ENCODE data around the gene NTM. TPM values are rescaled to one million over a fixed set of nuclear protein-coding genes. Genes with fewer than 3 reads are reported as not detected.
A peak's percentile ranks its signal among the peaks of the same experiment; 100 is the strongest.

NTM gene
- polyA plus RNA-seq, 1 donor from 2014 or later = not detected

DNA sequence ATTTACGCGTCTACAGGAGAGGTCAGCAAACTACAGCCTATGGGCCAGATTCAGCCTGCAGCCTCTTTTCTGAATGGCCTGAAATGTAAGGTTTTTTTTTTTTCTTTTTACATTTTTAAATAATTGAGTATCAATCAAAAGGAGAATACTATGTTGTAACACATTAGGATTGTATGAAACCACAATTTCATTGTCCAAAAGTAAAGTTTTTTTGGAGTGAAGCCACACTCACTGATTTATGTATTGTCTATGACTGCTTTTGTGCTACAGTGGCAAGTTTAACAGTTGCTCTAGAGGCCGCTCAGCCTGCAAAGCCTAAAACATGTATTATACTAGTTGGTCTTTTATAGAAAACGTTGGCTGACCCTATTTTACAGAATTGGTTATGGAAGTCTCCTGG, 923.2 kb downstream of the NTM start:
- Mint-ChIP-seq H3K27me3 (peaks cover 2% of the 10 kb centered on the region), H3K27ac (no peak overlapping the region), H3K4me1 (no peaks in the 10 kb centered on the region), H3K36me3 (no peaks in the 10 kb centered on the region), H3K9me3 (peaks cover 0 to 4% (median 1%) of the 10 kb centered on the region in 3 donors), H3K4me3 (no peak overlapping the region)

DNA sequence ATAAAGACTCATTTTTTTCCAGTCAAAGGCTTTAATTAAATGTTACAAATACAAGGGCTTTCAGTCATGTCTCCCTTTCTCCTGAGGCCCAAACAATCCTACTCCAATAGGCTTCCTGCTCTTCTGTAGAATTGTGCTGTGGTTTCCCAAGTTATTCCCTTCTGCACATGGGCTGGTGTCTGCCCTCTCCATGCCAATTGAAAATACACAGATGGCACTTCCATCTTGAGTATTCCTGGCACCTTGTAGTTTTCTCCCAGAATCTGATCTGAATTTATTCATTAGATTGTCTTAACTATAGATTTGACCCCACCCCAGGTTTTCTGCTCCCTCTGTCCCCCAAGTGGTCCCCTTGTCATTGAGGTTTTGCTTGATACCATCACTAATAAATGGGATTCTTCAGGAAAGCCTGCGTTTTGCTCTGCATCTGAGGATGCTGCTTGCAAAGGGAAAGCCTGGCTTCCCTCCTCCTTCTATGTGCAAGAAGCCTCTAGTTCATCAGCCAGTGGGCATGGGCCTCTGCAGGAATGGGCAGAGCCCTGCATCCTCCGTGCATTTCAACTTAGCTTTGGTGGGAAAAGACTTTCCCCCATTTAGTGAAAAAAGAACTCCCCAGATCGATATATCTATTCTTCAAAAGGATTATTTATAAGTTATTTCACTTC, 926.7 kb downstream of the NTM start:
- no peaks in the 10 kb centered on the region for H3K36me3 Mint-ChIP-seq
- H3K4me3 Mint-ChIP-seq = no peak overlapping the region
- H3K27ac Mint-ChIP-seq = no peak overlapping the region
- H3K9me3 Mint-ChIP-seq = peaks cover 0 to 4% (median 3%) of the 10 kb centered on the region in 3 donors
- peaks cover 2% of the 10 kb centered on the region for H3K27me3 Mint-ChIP-seq
- H3K4me1 Mint-ChIP-seq = no peaks in the 10 kb centered on the region

DNA sequence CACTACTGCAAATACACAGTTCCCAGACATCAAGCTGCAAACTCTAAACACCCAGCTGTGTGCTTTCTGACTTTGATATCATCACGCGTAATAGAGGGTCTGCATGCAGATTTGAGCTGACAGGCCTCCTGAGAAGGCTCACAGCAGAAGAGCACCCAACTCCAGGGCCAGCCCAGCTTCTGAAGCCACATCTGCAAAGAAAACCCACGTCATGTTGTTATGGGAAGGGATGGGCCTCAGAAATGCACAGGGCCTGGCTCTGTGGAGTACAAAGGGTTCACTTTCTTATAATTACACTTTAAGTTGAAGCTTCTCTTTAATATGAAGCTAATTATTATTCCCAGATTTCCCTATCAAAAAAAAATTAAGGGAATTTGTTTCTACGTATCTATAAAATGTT, 927.9 kb downstream of the NTM start:
- Mint-ChIP-seq H3K4me1 (no peaks in the 10 kb centered on the region), H3K9me3 (peaks cover 0 to 4% (median 3%) of the 10 kb centered on the region in 3 donors), H3K27me3 (no peaks in the 10 kb centered on the region), H3K4me3 (no peak overlapping the region), H3K36me3 (no peaks in the 10 kb centered on the region), H3K27ac (no peak overlapping the region)

DNA sequence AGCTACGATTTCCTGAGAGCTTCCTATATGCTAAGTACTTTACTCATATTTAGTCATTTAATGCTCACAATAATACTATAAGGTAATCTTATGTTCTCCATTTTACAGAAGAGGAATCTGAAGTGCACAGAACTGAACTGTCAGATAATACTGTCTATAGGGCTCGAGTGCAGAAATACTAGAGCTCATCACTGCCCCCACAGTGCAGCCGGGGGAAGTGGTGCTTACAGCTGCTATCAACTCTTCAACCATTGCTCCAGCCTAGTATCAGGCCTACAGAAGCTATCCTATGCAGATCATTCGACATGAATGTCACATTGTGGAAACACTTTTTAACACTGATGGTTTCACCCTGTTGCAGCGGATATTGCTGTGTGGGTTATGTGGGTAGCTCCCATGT, 929.9 kb downstream of the NTM start:
- H3K9me3 Mint-ChIP-seq = peaks cover 2 to 4% (median 3%) of the 10 kb centered on the region in 3 donors
- no peak overlapping the region for H3K27ac Mint-ChIP-seq
- no peak overlapping the region for H3K4me3 Mint-ChIP-seq
- no peaks in the 10 kb centered on the region for H3K27me3 Mint-ChIP-seq
- H3K4me1 Mint-ChIP-seq = no peaks in the 10 kb centered on the region
- H3K36me3 Mint-ChIP-seq = no peaks in the 10 kb centered on the region

DNA sequence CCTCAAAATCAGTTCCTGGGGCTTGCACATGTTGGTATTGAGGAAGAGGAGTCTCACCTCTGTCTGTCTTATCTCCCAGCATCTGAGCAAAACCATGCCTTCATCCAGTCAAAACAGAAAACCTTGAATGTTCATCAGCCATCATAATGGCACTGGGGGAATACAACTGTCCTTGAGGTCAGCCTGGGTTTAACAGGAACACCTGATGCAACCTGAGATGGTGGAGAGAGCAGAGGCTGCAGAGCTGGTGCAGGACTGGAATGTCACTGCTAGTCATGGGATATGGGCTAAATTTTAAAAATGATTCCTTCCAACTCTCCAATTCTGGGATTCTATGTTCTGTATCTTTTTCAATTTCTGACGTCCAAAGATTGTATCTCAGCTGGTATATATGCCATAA, 931.0 kb downstream of the NTM start:
- Mint-ChIP-seq H3K36me3 (no peaks in the 10 kb centered on the region), H3K27me3 (no peaks in the 10 kb centered on the region), H3K9me3 (peaks cover 0 to 8% (median 2%) of the 10 kb centered on the region in 3 donors), H3K4me3 (no peak overlapping the region), H3K4me1 (no peaks in the 10 kb centered on the region), H3K27ac (no peak overlapping the region)

DNA sequence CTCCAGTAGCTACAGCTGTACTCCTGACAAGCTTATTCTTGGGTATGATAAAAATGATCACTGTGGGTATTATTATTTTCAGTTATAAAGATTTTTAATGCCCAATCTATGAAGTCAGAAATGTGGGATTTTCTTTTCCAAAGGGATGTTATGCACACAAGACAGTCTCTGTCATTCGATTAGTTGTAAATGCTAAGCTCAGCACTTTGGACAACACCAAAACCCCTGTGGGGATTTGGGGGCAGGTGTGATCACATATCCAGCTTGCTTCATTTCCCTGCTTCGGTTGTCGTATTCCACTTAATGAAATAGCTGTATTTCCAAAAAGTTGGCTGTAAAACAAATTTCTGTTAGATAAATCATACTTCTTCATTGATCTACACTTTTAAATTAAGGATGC, 931.5 kb downstream of the NTM start:
- no peak overlapping the region for H3K27ac Mint-ChIP-seq
- no peaks in the 10 kb centered on the region for H3K27me3 Mint-ChIP-seq
- H3K4me1 Mint-ChIP-seq = no peaks in the 10 kb centered on the region
- H3K9me3 Mint-ChIP-seq = peaks cover 0 to 8% (median 2%) of the 10 kb centered on the region in 3 donors
- no peak overlapping the region for H3K4me3 Mint-ChIP-seq
- H3K36me3 Mint-ChIP-seq = no peaks in the 10 kb centered on the region

DNA sequence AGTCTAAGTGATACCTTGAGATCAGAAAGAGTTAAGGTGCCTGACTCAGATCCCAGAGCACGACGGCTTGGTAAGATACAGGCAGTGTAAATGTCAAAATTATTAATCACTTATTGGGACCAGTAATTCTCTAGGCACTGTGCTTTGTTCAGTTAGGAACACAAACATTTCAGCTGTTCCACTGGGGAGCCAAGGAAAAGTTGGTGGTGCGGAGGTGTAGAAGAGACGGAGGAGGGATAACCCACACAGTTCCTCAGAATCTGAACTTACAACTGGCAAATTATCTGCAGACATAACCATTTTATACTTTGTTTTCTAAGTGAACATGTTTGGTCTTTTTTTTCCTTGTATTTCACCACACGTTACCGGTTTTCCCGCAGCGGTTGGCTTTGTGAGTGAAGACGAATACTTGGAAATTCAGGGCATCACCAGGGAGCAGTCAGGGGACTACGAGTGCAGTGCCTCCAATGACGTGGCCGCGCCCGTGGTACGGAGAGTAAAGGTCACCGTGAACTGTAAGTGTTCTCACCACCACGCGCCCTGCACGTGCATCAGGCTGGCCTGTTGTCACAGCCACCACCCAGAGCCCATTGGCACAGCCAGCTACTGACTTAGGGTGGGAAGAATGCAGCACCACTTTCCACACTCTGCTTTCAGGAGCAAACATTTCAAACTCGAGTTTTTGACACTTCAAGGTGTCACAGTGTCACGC, 937.0 kb downstream of the NTM start:
- Mint-ChIP-seq H3K4me1 (peaks cover 0 to 2% (median 0%) of the 10 kb centered on the region in 3 donors), H3K36me3 (no peaks in the 10 kb centered on the region), H3K27ac (no peak overlapping the region), H3K4me3 (no peak overlapping the region), H3K27me3 (no peaks in the 10 kb centered on the region), H3K9me3 (peaks cover 0 to 4% (median 2%) of the 10 kb centered on the region in 3 donors)

DNA sequence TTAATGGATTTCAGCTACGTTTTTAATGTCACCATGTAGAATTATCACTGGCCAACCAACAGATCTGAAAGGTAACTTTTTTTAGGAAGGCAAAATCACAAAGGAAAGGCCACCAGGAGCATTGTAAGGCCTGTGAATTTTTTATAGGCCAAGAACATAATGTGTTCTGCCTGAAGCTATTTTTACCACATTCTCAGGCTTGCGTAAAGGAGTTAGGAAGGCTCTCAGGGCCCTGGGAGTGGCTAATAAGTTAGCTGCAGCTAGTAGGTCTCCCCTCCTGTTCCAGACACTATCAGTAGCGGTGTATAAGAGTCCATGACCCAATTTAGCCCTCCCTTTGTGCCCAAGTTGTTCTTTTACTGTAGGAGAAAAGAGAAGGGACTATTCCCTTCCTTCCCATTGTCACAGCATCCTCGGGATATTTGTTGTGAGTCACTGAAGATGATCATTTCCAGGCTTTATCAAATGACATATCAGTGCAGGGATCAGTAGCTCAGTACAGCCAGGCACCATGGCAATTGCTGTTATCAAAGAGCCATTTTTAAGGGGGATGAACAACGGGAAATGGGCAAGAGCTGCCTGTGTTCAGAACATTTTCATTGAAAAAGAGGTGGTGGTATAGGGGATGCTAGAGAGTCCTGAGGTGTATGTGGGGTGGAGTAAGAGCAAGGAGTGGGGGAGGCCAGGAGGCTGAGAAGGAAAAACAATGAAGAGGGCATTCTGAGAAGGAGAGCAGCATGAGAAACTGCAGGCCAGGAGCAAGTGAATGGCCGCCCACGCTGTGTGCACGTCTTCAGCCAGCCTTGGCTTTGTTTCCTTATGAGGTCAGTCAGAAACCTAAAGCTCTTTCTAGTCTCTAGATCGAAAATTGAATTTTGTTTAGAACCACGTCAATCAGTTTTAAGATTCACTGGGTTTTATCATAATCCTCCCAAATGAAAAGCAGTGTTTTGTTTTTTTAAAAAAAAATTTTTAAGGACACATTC, 940.3 kb downstream of the NTM start:
- H3K4me3 Mint-ChIP-seq = peak overlapping the region in 1 of 4 donors; percentile 68
- H3K27me3 Mint-ChIP-seq = no peaks in the 10 kb centered on the region
- peaks cover 0 to 4% (median 0%) of the 10 kb centered on the region in 3 donors for H3K9me3 Mint-ChIP-seq
- H3K27ac Mint-ChIP-seq = no peak overlapping the region
- peaks cover 0 to 2% (median 0%) of the 10 kb centered on the region in 3 donors for H3K4me1 Mint-ChIP-seq
- H3K36me3 Mint-ChIP-seq = no peaks in the 10 kb centered on the region

DNA sequence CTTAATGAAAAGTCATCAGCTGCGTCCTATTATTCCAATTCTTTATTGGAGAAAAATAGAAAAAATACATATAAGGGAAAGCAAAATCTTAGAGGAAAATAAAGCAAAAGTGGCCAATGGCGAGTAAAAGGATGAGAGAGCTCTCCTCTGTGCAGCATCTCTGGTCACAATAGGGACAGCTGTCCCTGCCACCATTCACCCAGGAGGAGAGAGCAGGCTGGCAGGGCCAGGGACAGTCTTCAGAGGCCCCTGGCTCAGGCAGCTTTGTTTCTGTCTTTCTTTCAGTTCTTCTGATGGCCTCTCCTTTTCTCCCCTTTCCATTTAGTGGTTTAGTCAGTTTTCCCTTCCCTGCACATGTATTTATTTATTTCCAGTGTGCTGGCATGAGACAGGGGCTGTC, 941.3 kb downstream of the NTM start:
- H3K36me3 Mint-ChIP-seq = no peaks in the 10 kb centered on the region
- H3K9me3 Mint-ChIP-seq = peaks cover 0 to 2% (median 0%) of the 10 kb centered on the region in 3 donors
- H3K27ac Mint-ChIP-seq = no peak overlapping the region
- H3K27me3 Mint-ChIP-seq = no peaks in the 10 kb centered on the region
- H3K4me1 Mint-ChIP-seq = peaks cover 0 to 2% (median 0%) of the 10 kb centered on the region in 3 donors
- no peak overlapping the region for H3K4me3 Mint-ChIP-seq

DNA sequence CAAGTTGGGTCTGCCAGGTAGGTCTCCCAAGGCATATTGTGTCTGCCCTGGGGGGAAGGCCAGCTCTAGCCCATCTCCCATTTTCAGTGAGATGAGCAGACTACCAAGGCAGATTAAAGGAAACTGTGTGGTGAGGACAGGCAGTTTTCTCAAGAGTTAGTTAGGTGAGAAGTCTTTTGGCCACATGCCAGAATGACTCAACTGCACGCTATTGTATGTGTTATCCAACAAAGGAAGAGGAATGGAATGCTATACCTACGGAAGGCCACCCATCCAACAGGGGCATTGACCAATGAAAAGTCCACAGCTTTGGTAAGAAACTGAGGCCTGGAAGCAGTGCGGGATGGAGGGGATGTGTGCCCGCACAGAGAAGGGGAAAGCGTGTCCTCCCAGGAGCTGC, 941.7 kb downstream of the NTM start:
- no peak overlapping the region for H3K27ac Mint-ChIP-seq
- H3K27me3 Mint-ChIP-seq = no peaks in the 10 kb centered on the region
- H3K4me1 Mint-ChIP-seq = peaks cover 0 to 2% (median 0%) of the 10 kb centered on the region in 3 donors
- peaks cover 0 to 2% (median 0%) of the 10 kb centered on the region in 3 donors for H3K9me3 Mint-ChIP-seq
- no peaks in the 10 kb centered on the region for H3K36me3 Mint-ChIP-seq
- H3K4me3 Mint-ChIP-seq = no peak overlapping the region

DNA sequence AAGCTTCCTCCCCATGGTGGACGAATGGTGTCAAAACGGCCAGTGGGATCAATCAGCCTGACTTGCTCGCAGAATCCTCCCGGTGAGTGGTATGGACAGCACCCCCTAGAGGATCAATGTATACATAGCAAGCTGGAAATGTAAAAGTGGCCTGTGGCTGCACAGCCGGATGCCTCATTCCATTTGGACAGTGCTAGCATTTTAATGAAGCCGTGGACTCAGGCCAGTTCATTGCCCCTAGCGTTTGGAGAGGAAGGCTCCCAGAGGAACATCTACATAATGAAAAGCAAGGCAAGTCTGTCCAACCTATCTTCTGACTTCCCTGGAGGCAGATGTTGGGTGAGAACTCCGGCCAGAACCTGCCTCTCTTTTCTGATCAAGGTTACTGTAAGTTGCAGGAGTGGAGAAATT, 942.3 kb downstream of the NTM start:
- Mint-ChIP-seq H3K4me1 (peaks cover 0 to 2% (median 0%) of the 10 kb centered on the region in 3 donors), H3K27ac (no peak overlapping the region), H3K4me3 (no peak overlapping the region), H3K36me3 (no peaks in the 10 kb centered on the region), H3K27me3 (no peaks in the 10 kb centered on the region), H3K9me3 (peaks cover 0 to 2% (median 0%) of the 10 kb centered on the region in 3 donors)

DNA sequence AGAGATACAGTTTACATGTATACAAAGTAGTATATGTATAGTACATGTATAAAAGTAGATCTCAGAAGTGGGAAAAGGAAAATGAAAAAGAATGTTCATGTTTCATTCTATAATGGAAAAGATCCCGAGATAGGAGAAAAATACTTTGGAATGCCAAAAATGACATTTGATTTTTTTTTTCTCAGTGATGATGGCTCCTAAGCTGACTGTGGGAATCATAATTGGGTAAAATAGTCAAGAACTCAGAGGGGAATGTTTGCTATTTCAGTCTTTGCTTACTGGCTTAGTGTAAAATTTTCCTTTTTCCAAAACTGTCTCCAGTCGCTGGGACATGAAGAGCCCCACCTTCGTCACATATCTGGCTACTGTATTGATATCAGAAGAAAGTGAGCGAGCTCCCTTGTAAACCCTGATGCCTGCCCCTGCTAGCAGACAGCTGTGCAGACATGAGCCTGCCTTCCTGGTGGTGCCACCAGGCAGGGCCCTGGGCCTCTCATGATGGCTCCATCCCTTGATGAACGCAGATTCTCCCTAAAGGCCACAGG, 944.6 kb downstream of the NTM start:
- Mint-ChIP-seq H3K27me3 (no peaks in the 10 kb centered on the region), H3K9me3 (peaks cover 0 to 3% (median 2%) of the 10 kb centered on the region in 3 donors), H3K36me3 (no peaks in the 10 kb centered on the region), H3K4me1 (peaks cover 0 to 5% (median 0%) of the 10 kb centered on the region in 3 donors), H3K27ac (no peak overlapping the region), H3K4me3 (no peak overlapping the region)

DNA sequence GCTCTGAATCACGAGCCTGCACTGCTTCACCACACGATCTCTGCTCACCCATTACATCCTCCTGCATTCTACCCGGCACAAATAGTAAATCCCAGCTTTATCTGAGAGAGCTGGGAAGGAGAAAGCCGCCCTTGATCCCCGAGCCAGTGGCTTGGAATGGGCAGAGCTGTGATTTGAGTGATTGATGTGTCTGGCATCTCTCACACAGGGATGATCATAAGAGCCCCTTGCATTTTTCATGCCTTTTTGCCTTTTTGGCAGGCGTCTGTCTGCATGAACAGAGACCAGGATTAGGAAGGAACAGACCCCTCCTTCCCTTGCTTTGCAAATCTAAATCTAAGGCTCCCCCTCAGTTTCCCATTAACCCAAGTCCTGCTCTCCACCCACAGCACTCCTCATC, 945.3 kb downstream of the NTM start:
- H3K27ac Mint-ChIP-seq = no peak overlapping the region
- peaks cover 0 to 5% (median 0%) of the 10 kb centered on the region in 3 donors for H3K4me1 Mint-ChIP-seq
- peak overlapping the region in 1 of 4 donors; percentile 49 for H3K4me3 Mint-ChIP-seq
- no peaks in the 10 kb centered on the region for H3K27me3 Mint-ChIP-seq
- H3K9me3 Mint-ChIP-seq = peaks cover 0 to 3% (median 2%) of the 10 kb centered on the region in 3 donors
- no peaks in the 10 kb centered on the region for H3K36me3 Mint-ChIP-seq

DNA sequence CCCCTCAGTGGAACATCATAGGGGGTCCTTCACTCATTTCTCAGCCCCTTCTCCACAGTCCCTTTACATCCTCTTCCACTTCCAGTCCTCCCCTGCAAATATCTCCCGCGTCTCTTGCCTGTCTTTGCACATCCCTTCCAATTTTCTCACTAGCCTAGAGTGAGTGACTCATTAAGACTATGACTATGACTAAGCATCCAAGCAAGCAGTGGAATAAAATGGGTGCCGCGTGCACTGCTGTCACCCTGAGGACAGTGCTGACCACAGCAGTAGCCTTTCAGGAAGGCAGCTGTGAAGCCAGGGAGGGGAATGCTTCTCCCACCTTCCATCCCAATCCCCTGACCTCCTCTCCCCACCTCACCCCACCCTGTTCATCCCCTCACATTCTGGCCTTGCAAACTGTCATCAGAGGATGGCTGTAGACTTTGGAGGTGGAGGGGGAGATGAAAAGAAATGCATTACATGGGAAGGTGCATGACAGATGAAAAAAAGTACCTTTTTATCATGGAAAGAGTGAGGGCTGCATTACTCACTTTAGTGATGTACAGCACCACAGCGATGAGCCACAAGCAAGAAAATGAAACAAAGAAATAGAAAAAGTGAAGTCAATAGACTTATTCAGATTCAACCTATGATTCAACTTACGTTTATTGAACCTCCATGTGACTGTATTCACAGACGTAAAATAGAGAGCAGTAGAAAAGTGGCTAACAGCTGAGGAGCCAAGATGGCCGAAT, 948.2 kb downstream of the NTM start:
- H3K4me3 Mint-ChIP-seq = no peak overlapping the region
- peaks cover 0 to 5% (median 3%) of the 10 kb centered on the region in 3 donors for H3K9me3 Mint-ChIP-seq
- no peaks in the 10 kb centered on the region for H3K36me3 Mint-ChIP-seq
- H3K4me1 Mint-ChIP-seq = peaks cover 0 to 3% (median 0%) of the 10 kb centered on the region in 3 donors
- no peak overlapping the region for H3K27ac Mint-ChIP-seq
- H3K27me3 Mint-ChIP-seq = no peaks in the 10 kb centered on the region

All from IgD-negative memory B cell (primary cell).